GM13977 (cell line): ENCODE measurements around the gene SMG7.

ENCODE experiments used
- DNase-seq: peaks from one replicate; pipeline ENCODE4 v3.0.0; 2012; ENCODE audit warnings: low spot score
- in situ Hi-C: fragments of 300-500 bp; cut with MboI; formaldehyde crosslinking; loops from one replicate; pipeline ENCODE4 v1.12.0; 2022; ENCODE audit warnings: low sequenced_read_pairs, low pct_unique_long_range_greater_than_20kb, mixed read lengths, inconsistent platforms; ENCODE audit not compliant: unreplicated experiment
- TF ChIP-seq, protein P1 (sequence below): IDR thresholded peaks from 2 replicates; pipeline ENCODE4 v1.5.1; 2012; ENCODE audit warnings: mild to moderate bottlenecking, control low read depth; ENCODE audit not compliant: insufficient read depth; ENCODE audit errors: extremely low read depth, missing control alignments

SMG7 gene

GRCh38 chr1:183552441-183552840 is 80.1 kb downstream of the SMG7 start:
- DNase-seq, result no peak
- in situ Hi-C loops, result no loop called here
- TF ChIP-seq, protein P1, sequence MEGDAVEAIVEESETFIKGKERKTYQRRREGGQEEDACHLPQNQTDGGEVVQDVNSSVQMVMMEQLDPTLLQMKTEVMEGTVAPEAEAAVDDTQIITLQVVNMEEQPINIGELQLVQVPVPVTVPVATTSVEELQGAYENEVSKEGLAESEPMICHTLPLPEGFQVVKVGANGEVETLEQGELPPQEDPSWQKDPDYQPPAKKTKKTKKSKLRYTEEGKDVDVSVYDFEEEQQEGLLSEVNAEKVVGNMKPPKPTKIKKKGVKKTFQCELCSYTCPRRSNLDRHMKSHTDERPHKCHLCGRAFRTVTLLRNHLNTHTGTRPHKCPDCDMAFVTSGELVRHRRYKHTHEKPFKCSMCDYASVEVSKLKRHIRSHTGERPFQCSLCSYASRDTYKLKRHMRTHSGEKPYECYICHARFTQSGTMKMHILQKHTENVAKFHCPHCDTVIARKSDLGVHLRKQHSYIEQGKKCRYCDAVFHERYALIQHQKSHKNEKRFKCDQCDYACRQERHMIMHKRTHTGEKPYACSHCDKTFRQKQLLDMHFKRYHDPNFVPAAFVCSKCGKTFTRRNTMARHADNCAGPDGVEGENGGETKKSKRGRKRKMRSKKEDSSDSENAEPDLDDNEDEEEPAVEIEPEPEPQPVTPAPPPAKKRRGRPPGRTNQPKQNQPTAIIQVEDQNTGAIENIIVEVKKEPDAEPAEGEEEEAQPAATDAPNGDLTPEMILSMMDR, result no peak

- TF ChIP-seq, protein P1, result no peak
- in situ Hi-C loops, result no loop called here
- no peak for DNase-seq
Measured at GRCh38 chr1:183552891-183553290, 80.6 kb downstream of the SMG7 start.

DNA sequence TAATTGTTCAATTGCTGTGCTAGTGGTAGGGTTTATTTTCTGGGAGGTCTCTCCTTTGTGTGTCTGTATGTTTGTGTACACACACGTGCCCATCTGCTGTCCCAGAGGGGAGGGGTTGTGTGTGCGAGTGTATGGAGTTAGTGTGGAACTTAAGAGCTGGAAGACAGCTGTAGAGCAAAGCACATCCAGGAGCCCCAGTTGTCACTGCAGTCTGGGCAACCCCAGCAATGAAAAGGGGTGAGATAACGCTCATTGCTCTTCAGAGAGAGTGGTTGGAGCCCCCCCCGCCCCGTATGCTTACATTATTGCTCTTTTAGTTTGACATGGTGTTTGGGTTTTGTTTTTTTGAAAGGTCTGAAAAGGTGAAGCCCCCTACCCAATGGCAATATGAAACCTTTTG is 81.0 kb downstream of the SMG7 start:
- TF ChIP-seq, protein P1, result no peak
- in situ Hi-C loops, result no loop called here
- DNase-seq, result no peak

GRCh38 chr1:183553764-183554163 is 81.5 kb downstream of the SMG7 start:
- in situ Hi-C loops, result no loop called here
- TF ChIP-seq, protein P1, result no peak
- DNase-seq, result no peak

DNA sequence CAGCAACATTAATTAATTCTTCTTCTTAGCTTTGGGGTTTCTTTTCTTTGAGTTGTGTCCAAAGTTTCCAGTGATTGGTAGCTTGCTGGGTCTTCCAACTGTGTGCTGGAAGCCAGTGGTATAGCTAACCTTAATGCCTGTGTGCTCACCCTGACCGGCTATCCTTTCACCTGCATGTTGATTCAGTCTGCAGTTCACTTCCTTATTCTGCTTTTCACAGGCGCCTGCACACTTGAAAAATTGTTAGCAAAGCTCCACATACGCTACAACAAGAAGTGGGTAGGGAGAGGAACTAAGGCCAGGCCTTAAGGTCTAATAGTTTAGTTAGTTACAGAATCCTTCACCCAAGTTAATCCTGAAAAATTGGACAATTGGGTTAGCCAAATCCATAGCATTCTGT is 82.3 kb downstream of the SMG7 start:
- in situ Hi-C loops, result no loop called here
- TF ChIP-seq, protein P1, result no peak
- DNase-seq, result no peak

- in situ Hi-C loops, result no loop called here
- no peak for DNase-seq
- TF ChIP-seq, protein P1, result no peak
Measured at GRCh38 chr1:183559061-183559460, 86.8 kb downstream of the SMG7 start.

GRCh38 chr1:183562701-183563100 is 90.4 kb downstream of the SMG7 start:
- in situ Hi-C loops, result no loop called here

More at GRCh38 chr1:183562701-183563100, 90.4 kb downstream of the SMG7 start:
- TF ChIP-seq, protein P1, result no peak
- no peak for DNase-seq
